HG03520 (cell line): ENCODE results near the gene C8A.

Experiments
- ATAC-seq: cut with Tn5 transposase; IDR thresholded peaks from one replicate; pipeline ENCODE4 v1.9.1; 2021; ENCODE audit warnings: mild to moderate bottlenecking, moderate library complexity; ENCODE audit not compliant: unreplicated experiment

C8A gene

DNA sequence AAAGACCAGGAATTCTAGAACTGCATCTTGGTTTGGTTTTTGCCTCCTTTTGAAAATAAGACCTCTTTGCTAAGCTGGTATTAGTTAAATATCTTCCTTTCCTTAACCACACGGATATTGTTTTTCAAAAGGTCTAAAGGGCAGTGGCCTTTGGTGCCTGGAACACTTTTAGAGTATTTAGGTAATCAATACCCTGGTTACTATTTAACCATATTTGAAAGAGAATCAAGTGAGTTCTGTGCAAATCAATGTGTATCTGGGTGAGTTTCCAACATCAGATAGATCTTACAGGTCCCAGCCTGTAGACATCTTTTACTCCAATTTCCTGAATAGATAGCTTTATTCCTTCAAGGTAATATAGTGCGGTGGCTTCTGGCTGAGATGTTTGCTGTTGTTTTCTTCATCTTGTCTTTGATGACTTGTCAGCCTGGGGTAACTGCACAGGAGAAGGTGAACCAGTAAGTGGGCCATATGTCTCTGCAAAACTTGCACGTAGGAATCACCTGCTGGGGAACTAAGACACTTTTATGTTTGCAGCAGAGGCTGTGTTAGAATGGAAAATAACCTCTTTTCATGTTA, at the start of gene C8A:
TSS of gene C8A (plus strand) at position 277 of the 579 bp plus-strand sequence. CDS start at position 382, 105 bp downstream.
- ATAC-seq, result no peak

DNA sequence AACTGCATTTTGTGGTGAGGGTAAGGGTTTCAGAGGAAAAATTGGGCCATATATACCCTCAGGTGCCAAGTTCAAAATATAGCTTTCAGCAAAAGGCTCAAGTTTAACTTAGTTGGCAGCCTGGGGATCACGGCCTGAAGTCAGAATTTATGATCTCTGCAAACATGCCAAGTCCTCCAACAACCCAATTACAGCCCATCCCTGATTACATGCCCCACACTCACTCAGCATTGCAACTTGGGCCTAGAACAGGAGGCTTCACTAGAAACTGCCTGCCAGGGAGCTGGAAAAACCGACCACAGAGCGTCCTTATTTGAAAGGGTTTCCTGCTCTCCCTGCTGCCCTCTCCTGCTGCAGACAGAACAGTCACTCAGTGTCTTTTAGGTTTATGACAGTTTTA, 47.8 kb upstream of the C8A start:
- no peak for ATAC-seq

DNA sequence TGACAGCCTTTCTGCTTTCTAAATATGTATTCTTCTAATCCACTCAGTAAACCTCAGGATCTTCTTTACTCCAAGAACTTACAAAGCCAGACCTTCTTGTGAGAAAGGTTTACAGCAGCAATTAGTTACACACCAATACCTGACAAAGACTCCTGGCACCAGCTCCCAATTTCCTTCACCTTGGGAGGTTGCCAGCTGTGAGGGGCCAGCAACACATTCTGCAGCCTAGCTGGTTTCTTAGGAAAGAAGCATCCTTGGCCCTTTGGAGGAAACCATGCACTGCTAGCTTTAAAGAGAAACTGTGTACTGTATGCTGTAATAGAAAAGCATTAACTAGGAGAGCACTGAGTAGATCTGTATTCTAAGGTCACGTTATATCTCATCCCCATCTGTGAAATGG, 46.2 kb upstream of the C8A start:
- no peak for ATAC-seq

DNA sequence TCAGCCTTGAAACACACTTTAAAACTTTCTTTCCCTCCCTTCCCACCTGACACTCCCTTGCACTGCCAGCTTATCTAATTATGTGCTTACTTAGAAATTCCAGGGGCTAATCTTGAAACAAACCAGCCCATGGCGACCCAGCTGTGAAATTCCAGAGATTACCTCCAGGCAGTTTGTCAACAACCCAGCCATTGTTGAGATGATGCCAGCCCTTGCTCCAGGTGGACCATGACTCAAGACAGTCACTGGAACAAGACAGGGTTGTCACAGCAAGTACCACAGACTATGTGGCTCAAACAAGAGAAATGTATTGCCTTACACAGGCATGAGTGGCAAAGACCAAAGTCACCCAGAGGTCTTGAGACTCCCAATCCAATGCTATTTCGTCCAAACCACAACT, 43.3 kb upstream of the C8A start:
- no peak for ATAC-seq

DNA sequence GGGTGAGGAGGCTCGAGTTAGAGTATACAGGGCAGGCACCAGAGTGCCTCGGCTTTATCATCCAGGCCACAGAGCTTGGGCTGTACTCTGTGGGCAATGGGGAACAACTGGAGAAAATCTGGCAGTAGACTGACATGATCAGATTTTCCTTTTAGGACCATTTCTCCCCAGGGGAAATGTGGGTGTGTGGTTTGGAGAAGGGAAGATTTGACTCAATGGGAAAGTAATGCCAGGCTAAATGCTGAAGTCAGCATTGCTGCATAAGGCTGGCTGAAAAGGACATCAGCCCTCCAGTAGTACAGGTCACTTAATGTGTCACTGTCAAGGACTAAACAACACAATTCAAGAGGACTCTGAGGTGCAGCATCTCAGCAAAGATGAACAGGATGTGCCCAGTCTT, 40.4 kb upstream of the C8A start:
- no peak for ATAC-seq

DNA sequence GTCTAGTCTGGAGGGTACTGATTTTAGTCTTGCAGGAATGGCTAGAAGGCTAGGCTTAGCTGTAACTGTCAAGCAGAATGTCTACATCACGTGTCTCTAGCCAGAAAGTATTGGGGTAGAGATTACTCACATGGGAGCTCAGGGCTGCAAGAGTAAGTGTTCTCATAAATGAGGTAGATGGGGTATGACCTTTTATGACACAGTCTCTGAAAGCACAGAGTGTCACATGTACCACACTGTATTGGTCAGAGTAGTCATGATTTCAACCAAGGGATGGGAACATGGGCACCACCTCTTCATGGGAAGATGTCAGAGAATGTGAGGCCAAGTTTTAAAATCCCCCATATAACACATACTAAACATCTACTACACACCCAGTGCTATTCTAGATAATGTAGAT, 38.3 kb upstream of the C8A start:
- peak; percentile 56 for ATAC-seq

DNA sequence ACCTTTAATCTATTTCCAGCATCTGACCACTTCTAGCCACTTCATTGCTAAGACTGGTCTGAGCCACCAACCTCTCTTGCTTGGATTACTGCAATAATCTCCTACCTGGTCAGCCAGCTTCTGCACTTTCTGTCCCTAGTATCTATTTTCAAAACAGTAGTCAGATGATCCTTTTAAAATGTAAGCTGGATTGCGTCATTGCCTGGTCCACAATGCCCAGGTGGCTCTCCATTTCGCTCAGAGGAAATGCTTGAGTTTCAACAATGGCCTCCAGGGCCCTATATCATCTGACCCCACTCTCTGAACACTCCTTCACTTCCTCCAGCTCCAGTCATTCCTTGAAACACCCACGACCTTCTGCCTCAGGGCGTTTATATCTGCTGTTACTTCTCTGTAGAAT, 37.7 kb upstream of the C8A start:
- peak; percentile 46 for ATAC-seq

DNA sequence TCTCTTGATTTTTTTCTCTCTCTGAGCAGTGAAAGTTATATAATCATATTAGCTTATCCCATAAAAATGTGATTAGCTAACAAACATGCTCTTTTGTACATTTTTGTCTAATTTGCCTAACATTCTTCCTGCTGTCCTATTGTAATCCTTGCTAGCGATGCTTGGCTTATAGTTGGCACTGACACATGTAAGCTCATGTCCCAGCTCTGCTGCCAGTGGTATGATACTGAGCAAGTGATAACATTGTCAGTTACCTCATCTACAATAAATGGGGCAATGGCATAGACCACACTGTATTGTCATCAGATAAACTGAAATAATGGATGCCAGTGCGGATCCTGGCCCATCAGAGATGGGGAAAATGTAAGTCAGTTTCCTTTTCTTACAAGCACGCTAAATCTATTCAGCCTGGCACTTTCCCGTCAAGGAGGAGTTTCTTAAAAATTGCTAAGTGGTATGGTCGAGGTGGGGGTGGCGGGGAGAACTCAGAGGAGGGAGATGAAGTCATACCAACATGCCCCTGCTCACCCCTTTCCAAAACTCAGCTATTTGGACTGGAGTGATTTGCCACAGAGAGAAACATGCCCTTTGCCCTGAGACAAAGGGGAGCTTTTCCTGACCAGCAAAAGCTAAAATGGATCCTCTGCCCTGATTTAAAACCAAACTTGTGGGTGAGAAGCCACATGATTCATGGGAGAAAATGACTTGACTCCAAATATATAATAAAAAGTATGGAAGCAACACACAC, 36.7 kb upstream of the C8A start:
- ATAC-seq, result no peak

DNA sequence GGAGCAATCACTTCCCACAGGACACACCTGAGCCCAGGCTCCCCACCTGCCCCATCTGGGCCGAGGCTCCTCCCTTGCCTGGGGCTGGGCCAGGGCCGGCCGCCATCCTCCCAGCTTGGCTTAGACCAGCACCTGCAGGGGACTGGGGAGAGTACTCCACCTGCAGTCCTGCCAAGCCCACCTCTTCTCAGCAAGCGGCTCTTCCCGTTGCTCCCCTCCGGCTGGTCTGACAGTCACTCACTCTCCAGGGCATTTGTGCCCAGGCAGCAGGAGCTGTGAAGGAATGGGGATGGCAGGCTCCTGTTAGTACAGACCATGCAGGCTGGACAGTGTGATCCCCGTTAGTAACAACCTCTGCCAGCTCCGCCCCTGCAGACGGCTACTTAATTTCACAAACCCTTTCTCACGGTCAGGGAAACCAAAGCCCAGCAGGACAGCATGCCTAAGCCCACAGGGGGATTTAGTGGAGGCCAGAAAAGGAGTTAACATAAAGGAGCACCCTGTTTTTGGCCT, 35.2 kb upstream of the C8A start, which contains the start of gene FYB2:
TSS of gene FYB2 (minus strand) at position 18 of the 513 bp plus-strand sequence. CDS start 114 bp downstream, outside the sequence.
- ATAC-seq, result no peak

DNA sequence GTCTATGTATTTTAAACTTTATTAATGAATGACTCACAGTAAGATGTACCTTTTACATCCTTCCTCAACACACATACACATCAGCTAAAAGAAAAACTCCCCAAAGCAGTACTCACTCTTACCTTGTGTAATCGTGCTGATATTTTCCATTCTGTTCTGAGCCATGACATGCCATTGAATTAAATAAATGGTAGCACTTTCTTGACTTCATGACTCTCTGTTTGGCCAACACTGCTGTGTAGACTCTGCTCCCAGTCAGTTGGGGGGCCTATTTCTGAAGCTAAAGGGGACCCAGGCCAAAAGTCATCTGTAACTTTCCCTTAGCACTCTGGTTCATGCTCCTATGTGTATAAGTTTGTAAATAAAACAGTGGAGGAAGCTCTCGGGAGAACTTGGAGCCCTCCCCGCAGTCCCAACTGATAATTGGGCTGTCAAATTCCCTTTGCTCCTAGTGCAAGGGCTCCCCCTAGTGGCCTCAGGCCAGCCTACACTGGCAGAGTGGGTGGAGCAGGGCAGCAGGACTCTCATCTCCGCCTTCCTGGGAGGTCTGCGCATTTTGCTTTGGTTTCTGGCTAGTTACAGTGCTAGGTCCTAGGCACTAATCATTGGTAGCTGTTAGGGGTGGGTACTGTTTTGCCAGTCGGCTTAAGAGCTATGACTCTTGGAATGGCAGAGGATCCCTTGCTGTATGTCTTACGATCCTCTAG, 33.7 kb upstream of the C8A start:
- peak; percentile 63 for ATAC-seq

DNA sequence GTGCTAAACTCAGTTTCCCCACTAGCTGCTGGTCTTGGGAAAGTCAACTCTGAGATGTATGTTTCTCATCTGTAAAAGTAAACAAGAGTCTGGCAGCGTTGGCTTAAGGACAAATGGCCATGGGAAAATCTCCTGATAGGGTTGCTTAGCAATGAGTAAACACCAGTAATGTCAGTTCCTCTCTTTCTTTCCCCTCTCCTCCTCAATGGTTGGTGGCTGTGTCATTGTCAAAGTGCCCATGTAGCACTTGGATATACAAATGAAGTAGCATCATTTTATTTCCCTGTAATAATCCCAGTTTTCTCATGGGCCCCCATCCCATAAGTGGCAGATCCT, 33.2 kb upstream of the C8A start:
- ATAC-seq, result no peak

DNA sequence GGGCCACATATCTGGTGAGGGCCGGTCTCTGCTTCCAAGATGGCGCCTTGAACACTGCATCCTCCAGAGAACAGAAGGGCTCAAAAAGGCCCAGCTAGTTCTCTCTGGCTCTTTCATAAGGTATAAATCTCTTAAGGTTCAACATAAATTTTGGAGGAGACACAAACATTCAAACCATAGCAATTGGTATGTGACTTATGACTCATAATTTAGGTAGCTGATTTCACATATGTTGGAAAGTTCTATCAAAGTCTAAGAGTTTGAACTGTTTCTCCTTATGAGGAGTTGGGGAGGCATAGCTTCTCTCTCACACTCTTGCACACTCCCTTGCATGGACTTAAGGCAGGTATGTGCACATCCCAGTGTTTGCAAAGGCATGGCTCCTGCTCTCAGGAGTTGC, 30.3 kb upstream of the C8A start:
- no peak for ATAC-seq

DNA sequence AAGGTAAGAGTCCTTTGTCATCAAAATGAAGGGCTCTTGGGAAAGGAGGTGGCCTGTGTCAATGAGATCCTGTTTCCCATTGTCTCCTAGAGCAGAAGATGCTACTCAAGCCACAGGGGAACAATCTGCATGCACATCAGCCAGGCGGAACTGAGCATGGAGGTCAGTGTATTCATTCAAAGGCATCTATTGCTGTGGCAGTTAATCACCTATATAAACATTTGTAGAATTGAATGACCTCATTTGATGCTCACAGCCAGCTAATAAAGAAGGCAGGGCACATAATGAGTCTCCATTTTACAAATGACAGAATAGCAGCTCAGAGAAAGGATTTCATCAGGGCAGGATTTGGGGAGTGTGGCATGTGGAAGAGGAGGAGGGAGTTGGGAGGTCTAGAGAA, 29.7 kb upstream of the C8A start:
- ATAC-seq, result no peak

DNA sequence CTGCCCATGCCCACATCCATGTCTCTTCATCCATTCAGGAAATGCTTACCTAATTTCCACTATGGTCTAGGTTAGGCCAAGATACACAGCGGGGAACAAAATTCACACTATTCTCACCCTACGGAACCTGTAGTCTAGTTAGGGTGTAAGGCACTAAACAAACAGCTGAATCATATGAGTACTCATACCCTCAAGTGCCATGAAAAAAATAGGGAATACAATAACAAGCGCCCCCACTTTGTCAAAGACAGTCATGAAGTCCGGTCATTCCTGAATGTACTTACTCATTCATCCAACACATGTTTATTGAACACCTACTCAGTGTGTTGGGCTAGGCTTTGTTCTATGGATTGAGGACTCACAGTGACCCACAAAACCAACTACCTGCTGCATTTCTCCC, 29.2 kb upstream of the C8A start:
- no peak for ATAC-seq

DNA sequence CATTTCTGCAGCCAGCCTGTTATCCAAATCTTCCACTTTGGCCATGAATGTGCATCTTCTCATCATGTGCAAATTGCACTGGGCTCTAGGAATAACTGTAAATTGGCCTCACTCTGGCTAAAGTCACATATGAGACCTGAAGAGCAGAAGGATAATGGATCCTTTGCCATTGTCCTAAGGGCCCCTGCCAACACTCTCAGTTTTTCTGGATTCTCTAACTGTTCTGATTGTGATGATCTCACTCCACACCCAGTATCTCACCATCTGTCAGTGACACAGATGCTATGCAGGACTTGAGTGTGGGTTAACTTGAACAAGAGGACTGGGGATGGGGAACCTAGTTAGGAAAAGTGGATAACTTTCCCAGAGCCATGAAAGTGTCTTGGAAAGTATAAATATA, 26.9 kb upstream of the C8A start:
- no peak for ATAC-seq

DNA sequence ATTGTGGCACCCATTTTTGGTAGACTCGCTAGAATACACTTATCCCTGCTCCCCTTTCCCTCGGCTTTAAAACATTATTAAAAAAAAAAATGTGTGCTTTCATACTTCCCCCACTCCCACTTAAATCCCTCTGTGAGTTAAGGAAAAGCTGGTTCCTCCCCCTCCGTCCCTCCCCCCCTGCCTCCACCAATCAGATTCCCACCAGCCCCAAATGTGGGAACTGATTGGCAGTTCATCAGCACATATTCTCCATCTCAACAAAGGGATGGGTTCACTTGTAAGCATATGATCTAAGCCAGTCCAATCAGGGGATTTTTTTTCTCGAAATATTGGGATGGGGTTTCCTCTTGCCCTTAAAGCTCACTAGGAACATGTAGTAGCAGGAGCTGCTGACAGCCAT, 24.5 kb upstream of the C8A start:
- no peak for ATAC-seq

DNA sequence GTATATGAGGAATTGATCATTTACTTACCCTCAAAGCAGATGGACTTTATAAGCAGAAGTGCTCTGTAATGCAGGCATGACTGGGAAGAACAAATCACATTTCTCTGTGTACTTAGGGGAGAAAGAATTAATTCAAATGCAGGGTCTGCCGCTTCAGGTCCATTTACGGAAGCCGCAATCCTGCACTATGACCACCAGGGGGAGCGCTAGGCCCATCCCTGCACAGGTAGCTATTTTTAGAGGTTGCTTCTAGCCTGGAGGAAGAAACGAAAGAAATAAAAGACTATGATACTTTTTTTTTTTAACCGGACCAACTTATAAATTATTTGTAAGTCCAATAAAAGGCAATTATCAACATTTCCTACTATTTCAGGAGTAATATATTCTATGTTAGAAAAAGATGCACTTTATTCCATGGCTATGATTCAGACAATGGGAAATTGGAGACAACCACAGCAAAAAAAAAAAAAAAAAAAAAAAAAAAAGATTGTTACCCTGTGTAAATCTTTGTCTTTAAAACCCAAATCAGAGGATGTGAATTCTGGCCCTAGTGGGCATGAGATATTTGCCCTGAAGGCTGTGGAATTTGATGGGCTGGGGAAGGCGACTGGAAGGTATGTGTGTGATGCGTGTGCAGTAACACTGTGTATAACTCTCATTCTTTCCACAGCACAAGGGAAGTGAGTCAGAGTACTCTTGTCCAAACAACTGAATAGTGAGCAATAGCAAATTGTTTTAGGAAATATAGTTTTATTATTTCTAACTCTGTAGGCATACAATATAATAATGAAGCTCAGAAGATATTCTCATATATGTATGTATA, 22.5 kb upstream of the C8A start:
- ATAC-seq, result peak; percentile 61

DNA sequence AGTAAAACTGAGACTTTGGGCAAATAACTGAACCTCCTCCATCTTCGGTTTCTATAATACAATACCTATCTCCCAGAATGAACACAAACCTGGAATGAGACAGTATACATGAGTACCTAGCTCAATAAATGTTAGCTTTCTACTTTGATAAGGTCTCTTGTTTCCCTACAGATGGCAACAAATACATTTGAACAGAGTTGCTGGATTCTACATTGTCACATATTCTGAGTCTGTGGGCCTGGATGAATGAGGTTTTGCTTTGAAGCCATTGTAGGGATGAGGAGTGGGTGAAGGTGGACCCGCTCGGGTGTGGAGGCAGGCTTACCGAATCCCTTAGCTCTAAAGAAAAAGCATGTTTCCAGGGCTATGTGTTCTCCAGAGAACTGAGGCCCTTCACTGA, 21.5 kb upstream of the C8A start:
- ATAC-seq, result no peak

DNA sequence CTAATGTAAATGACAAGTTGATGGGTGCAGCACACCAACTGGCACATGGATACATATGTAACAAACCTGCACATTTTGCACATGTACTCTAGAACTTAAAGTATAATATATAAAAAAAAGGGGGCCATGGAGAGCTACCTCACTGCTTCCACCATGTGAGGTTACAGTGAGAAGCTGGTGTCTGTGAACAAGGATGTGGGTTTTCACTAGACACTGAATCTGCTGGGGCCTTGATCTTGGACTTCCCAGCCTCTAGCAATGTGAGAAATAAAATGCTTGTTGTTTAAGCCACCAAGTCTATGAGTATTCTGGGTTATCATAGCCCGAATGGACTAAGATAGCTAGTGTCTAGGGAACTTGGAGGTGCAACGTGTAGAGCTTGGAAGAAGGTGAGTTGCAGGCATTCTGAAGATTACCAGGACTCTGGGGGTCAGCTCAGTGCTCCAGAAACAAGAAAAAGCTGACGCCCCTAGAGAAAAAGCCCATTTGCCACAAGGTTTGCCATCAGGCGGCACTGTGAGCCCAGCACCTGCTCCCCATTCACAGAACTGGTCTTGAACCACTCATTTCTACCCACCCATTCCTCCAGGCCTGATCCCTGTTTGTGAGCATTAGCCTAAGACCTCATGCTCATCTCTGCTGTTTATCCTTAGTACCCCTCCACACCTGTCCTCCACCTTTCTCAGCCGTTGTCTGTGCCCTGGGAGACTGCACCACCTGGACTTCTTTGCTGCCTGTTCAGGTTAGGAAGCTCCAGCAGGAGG, 20.3 kb upstream of the C8A start:
- no peak for ATAC-seq

DNA sequence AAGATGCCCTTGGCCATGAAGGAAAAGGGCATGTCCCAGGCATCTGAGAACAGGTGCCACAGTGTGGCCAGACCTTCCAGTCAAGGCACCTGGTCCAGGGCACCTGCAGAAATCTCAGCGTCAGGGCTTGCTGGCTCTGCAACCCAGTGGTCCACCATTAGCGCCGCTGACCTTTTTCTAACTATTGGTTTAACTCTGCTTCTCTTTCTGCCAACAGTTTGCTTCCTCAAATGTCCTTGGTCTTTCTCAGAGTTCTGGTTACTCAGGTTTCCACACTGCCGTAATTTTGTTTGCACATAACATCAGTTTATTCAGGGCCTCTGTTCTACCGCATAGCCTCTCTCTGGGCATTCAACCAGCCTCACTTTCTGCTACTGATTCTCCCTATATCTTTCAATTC, 18.9 kb upstream of the C8A start:
- ATAC-seq, result no peak
